ENCODE measurements around the gene SDHB.

DNA sequence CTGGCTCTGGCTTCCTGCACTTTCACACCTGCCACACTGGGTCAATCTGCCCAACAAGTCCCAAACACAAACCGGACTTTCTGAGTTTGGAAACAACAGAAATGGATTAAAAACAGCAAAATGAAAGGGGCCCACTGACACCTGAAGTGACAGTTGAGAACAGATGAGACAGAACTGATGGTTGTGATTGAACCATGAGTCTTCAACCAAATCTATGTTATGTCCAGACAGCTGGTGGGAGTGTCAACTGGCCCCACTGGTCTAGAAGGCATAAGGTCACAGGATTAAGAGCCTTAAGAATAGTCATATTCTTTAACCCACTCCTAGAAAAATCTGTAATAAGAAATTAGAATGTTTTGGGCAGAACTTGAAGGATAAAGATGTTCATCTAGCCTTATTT lies 29.1 kb downstream of the SDHB start:
- TF ChIP-seq, protein P1, sequence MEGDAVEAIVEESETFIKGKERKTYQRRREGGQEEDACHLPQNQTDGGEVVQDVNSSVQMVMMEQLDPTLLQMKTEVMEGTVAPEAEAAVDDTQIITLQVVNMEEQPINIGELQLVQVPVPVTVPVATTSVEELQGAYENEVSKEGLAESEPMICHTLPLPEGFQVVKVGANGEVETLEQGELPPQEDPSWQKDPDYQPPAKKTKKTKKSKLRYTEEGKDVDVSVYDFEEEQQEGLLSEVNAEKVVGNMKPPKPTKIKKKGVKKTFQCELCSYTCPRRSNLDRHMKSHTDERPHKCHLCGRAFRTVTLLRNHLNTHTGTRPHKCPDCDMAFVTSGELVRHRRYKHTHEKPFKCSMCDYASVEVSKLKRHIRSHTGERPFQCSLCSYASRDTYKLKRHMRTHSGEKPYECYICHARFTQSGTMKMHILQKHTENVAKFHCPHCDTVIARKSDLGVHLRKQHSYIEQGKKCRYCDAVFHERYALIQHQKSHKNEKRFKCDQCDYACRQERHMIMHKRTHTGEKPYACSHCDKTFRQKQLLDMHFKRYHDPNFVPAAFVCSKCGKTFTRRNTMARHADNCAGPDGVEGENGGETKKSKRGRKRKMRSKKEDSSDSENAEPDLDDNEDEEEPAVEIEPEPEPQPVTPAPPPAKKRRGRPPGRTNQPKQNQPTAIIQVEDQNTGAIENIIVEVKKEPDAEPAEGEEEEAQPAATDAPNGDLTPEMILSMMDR (IDR thresholded peaks at IDR 0.05) = no peak
- TF ChIP-seq POLR2A (IDR thresholded peaks at IDR 0.05) = no peak

Data from right lobe of liver (tissue), 4 donors.